HG02973 (cell line): ENCODE measurements around the gene EML1.

Experiments
- ATAC-seq: cut with Tn5 transposase; IDR thresholded peaks from one replicate; pipeline ENCODE4 v1.9.1; 2021; ENCODE audit warnings: moderate library complexity; ENCODE audit not compliant: unreplicated experiment

The EML1 gene

DNA sequence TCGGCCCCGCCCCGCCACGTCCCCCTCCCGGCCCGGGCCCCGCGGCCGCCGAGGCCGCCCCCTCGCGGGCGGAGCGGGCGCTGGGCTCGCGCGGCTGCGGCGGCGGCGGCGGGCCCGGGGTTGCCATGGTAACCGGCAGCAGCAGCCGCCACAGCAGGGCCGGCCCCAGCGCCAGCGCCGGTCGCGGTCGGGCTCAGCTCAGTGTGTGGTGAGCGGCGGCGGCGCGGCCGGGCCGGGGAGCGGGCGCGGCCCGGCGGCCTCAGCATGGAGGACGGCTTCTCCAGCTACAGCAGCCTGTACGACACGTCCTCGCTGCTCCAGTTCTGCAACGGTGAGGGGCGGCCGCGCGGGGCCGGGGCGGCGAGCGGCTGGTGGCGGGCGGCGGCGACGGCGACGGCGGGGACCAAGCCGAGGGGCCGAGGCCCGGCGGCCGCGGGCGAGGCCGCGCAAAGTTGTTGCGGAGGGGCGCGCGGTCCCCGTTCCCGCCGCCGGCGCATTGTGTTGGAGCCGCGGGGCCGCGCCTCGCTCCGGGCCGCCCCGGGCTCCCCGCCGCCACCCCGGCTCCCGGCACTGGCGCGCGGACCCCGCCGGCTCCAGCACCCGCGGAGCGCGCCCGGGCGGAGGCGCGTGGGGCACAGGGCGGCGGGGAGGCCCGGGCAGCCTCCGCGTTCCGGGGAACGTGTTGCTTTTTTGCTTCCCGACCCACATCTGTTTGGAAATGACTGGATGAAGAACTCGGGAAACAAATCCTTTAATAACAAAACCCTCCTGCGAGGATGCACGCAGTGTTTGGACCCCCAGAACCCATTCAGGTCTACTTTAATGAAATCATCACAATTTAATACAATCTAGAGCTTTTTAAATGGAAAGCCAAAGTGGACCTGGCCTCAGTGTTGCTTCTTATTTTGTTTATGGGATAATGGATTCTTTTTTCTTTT, at the start of gene EML1:
Gene EML1, plus strand, starts transcription at position 201 of the 938 bp plus-strand sequence. Its CDS starts 64 bp downstream, at position 265.
- ATAC-seq, result peak; percentile 92

DNA sequence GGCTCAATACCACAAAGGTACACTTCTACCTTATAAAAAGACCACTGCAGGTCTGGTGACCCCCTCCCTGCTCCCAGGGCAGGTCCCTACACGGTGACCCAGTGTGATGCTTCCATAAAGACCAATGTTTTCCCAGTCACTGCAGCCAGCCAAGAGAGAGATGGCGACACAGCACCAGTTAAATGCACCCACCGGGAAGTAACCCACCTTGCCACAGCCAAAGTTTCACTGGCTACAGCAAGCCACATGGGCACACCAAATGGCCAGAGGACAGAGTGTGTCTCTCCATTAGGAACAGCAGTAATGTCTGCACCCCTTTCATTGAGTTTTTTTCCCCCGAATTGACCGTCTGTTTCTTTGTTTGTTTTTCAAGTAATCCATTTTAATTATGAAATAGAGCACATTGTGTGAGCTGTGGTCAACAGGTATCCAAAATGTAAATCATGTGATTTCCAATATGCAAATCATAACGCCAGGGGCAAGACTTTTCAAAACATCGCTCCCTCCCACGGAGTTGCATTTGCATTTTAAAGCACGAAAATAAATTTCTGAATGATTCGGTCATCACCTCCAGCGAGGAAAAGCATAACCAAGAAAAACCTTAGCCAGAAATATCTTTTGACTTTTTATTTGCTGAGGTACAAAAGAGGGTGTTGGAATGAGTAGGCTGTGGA, 48.9 kb upstream of the EML1 start:
- no peak for ATAC-seq

GRCh38 chr14:99744873-99745224, 48.4 kb upstream of the EML1 start:
- no peak for ATAC-seq

GRCh38 chr14:99745307-99745951, 47.8 kb upstream of the EML1 start:
- ATAC-seq, result no peak

- no peak for ATAC-seq
Observed at GRCh38 chr14:99747167-99747566, 46.0 kb upstream of the EML1 start.

- no peak for ATAC-seq
Observed at GRCh38 chr14:99747582-99748330, 45.5 kb upstream of the EML1 start.

GRCh38 chr14:99748529-99748928, 44.7 kb upstream of the EML1 start:
- no peak for ATAC-seq

DNA sequence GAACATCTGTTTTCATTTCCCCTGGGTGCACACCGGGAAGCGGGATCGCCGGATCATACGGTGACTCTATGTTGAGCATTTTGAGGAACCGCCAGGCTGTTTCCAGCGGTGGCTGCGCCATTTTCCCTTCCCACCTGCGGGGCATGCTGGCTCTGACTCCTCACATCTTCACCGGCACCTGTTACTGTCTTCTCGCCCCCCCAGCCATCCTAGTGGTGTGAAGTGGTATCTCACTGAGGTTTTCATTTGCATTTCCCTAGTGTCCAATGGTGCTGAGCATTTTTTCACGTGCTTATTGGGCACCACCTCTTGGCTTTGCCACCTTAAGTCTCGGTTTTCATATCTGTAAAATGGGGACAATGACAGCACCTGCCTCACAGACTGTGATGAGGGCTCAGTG, 44.1 kb upstream of the EML1 start:
- ATAC-seq, result no peak

DNA sequence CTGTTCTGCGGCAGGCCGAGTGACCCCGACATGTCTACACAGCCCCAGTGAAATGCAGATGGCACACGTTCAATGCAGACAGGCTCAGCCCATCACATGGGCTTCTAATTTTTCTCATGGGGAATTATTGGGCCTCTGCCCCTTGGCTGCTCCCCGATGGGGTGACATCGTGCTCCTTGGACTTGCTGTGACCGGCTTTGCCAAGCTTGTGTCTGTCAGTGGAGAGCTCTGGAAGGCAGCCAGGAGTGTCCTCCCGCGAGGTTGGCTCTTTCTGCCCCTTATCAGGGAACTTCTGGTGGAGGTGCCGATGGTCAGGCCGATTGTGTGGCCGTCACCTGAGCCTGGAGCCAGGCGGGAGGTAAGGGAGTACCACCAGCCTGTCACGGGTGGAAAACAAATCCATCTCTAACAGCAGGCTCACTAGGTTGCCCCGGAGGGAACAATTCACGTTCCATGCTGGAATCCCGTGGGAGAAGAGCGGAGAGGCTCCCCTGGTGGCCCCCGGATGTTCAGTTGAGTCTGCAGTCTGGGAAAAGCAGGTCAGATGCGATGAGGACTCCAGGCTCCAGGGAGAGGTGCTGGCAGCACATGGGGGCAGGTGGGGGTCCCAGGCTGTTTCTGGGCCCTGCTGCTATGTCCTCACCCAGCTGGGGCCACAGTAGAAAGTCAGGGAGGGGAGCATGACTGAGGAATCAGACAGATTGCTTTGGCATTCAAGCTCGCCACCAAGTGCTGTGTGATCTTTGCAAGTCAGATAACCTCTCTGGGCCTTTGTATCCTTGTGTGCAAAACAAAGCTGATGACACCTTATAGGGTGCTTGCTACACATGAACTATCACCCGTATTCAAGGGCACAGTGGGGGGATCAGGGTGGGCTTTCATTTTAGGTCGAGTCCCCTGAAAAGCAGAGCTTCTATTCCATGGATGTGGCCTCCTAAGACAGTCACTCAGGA, 43.2 kb upstream of the EML1 start:
- ATAC-seq, result no peak

- no peak for ATAC-seq
Observed at GRCh38 chr14:99750746-99751450, 42.3 kb upstream of the EML1 start.

GRCh38 chr14:99751539-99752485, 41.4 kb upstream of the EML1 start:
- no peak for ATAC-seq

GRCh38 chr14:99752486-99753121, 40.6 kb upstream of the EML1 start:
- no peak for ATAC-seq

DNA sequence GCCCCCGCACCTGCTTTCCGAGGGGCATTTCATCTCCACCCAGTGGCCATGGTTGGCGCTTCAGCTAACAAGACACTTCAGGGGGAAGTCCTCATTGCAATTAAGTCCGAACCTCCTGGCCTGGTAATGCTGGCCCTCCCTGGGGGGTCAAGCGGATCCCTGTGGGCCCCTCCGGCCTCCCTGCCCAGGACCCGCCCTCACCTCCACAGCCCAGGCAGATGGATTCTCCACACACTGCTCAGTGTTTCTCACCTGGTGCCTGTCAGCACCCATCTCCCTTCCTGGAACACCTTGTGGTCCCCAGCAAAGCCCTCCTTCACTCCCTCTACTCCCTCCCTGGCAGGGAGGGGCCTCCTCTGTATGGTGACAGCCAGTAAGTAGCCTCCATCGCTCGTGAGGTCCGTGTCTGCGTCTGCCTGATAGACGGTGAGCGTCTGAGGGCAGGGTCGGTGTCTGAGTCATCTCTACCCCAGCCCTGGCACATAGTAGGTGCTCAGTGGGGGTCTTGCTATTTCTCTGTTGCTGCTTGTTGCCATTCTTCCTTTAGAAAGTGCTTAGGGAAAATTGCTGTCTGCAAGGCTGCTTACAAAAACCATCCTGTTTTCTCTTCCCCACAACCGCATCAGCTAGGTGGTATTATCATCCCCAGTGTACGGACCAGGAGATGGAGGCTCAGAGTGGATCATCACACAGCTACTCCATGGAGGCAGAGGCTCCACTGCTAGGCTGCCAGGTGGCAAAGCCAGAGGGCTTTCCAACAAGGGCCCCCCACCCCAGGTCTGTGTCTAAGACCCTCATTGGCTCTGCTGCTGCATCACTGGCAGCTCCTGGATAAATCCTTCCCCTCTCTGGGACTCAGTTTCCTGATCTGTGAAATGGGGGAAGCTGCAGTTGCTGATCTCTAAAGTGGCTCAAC, 39.7 kb upstream of the EML1 start:
- no peak for ATAC-seq

DNA sequence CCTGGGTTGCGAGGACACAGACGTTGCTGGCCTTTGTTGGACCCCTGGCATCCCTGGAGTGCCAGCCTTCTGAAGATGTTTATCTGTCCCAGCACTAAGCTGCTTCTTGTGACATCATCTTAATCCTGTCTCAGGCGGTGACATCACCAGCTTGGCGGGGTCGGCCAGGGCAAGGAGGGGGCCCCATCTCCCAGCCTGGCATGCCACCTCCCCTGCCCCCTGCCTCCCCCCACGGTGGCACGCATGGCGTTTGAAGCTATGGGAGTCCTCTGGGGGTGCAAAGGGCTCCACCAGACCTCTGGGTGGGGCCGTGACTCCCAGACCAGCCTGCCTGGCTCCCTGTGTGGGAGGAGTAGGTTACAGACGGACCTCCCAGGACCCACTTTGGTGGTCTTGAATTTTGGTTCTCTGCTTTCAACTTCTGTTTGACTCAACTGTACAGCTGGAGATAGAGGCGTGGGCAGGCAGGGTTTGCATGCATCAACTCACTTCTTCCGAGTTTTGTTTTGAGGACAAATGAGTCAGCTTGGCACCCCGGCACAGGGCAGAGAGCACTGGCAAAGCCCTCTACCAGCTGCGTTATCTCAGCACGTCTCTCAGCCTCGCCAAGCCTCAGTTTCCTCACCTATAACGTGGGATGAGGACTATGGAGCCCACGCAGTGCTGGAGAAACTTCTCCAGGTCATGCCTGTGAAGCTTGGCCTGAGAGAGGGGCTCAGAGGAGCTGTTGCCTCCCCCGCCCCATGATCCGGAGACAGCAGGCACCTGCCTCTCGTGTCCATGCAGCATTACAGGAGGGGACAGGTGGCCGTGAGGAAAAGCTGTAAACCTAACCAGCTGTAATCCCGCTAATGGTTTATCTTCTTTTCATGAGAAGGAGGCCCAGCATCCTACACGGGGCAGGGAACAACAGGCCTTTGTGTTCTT, 38.8 kb upstream of the EML1 start:
- no peak for ATAC-seq

GRCh38 chr14:99755068-99755405, 38.2 kb upstream of the EML1 start:
- no peak for ATAC-seq
